A673 (cell line): ENCODE results near the gene PTCH1.

ENCODE experiments used
- CTCF ChIP-seq: fragments of 300-800, 200-600 bp; sonication (generic); conservative IDR thresholded peaks from 2 replicates; pipeline ENCODE4 v1.5.1; 2017; ENCODE audit warnings: low read depth, mild to moderate bottlenecking, antibody characterized with exemption, low read length, moderate library complexity, mixed read lengths
- EZH2 ChIP-seq: fragments of 200-600 bp; sonication (generic); IDR thresholded peaks from 2 replicates; pipeline ENCODE4 v1.6.1; 2017; ENCODE audit warnings: borderline replicate concordance, low read depth, mild to moderate bottlenecking, mixed read lengths, antibody characterized with exemption, low read length; ENCODE audit not compliant: poor library complexity, severe bottlenecking

GRCh38 chr9:95499847-95500246, 16.9 kb downstream of the PTCH1 start:
- no peak for TF ChIP-seq CTCF
- no peak for TF ChIP-seq EZH2
